Thyroid gland (tissue), 4 donors: ENCODE data around the gene ATE1.

ENCODE experiments used
- POLR2A ChIP-seq, 2 donors: fragments of 450-650 bp; IDR thresholded peaks; one replicate each; pipeline ENCODE4 v1.6.1; 2017; ENCODE audit warnings: antibody characterized with exemption in 2 of 2, mild to moderate bottlenecking in 2 of 2, moderate library complexity in 1 of 2
- TF ChIP-seq, protein P1 (sequence below), 6 experiments: fragments of 200-600 bp in 3 of 6; fragments of 450-650 bp in 3 of 6; sonication (generic) in 3 of 6; IDR thresholded peaks; one replicate each; pipeline ENCODE4 v1.5.1; 2016 to 2019; ENCODE audit warnings: antibody characterized with exemption in 6 of 6, mild to moderate bottlenecking in 2 of 6, inconsistent platforms in 1 of 6, moderate library complexity in 1 of 6

DNA sequence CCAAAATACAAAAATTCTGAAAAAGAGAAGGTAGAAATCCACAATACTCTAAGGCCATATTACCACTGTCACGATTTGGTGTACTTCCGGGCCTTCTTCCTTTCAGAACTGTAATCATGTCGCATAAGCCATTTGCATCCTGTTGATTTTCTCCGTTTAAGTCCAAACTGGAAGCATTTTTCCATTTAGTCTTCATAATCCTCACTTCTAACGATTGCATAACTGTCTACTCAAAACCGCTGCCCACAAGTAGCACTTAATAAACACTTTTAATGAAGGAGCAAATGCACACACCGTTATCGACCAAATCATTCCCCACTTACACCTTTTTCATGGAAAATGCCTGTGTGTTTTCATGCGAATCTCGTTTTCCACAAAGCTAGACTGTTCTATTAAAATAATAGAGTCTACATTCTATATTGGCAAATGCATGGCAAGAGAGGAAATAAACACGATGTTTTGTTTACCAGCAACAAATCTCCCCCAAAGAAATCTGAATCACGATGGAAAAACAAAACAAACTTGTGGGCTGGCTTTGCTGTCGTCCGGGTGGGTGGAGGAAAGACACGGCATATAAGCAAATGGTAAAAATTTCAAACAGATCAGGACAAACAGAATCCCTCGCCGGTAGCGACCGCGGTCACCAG lies 1.0 kb downstream of the ATE1 start:
- TF ChIP-seq, protein P1, sequence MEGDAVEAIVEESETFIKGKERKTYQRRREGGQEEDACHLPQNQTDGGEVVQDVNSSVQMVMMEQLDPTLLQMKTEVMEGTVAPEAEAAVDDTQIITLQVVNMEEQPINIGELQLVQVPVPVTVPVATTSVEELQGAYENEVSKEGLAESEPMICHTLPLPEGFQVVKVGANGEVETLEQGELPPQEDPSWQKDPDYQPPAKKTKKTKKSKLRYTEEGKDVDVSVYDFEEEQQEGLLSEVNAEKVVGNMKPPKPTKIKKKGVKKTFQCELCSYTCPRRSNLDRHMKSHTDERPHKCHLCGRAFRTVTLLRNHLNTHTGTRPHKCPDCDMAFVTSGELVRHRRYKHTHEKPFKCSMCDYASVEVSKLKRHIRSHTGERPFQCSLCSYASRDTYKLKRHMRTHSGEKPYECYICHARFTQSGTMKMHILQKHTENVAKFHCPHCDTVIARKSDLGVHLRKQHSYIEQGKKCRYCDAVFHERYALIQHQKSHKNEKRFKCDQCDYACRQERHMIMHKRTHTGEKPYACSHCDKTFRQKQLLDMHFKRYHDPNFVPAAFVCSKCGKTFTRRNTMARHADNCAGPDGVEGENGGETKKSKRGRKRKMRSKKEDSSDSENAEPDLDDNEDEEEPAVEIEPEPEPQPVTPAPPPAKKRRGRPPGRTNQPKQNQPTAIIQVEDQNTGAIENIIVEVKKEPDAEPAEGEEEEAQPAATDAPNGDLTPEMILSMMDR (IDR thresholded peaks at IDR 0.05), result no peak
- TF ChIP-seq POLR2A (IDR thresholded peaks at IDR 0.05), result peak in 1 of 2 donors; percentile 30
